ENCODE data around the gene ULK1. TPM values are rescaled to one million over a fixed set of nuclear protein-coding genes. Genes with fewer than 3 reads are reported as not detected.
A peak's percentile ranks its signal among the peaks of the same experiment; 100 is the strongest.

Gene ULK1
- total RNA-seq, 4 donors from 2014 or later = 11.8 to 135 (median 38.8) TPM

DNA sequence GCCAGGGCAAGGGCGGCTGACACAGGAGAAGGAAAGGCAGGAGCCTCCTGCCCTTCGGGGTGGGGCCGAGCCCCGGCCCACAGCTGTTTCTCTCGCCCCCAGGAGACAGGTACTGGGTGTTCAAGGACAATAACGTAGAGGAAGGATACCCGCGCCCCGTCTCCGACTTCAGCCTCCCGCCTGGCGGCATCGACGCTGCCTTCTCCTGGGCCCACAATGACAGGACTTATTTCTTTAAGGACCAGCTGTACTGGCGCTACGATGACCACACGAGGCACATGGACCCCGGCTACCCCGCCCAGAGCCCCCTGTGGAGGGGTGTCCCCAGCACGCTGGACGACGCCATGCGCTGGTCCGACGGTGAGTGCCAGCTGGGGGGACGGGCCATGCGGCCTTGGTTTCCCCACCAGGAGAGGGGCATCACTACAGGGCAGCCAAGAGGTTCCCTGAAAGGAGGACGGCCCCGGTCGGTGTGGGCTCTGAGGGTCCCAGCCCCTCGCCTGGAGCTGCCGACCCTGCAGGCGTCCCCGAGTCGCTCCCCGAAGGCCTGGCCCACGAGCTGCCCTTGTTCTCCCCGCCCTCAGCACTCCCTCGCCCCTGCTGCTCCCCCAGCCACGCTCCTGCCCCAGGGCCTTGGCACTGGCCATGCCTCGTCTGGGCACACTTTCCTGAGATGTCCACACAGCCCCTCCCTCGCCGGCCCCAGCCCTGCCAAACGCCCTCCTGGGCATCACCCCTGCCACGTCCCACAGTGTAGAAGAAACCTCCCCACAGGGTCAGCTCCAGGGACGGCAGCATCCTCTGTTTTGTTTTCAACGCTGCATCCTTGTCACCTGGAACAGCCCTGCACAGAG, 44.5 kb upstream of the ULK1 start:
- DNase-seq = no peak
- TF ChIP-seq CTCF (IDR thresholded peaks at IDR 0.05) (no peak), POLR2A (IDR thresholded peaks at IDR 0.05) (no peak)
- H3K4me1 ChIP-seq = no peaks in the 10 kb centered on the region
- no peaks in the 10 kb centered on the region for H3K9me3 ChIP-seq
- no peak overlapping the region for H3K27ac ChIP-seq
- H3K4me3 ChIP-seq = no peak overlapping the region
- intact Hi-C loops (cut with DNase I; ENCODE audit: low total_unique reads) = no loop called here
- H3K27me3 ChIP-seq = no peaks in the 10 kb centered on the region
- no peaks in the 10 kb centered on the region for H3K36me3 ChIP-seq

GRCh38 chr12:131850856-131851559, 43.4 kb upstream of the ULK1 start:
- Histone ChIP-seq H3K27me3 (no peaks in the 10 kb centered on the region), H3K4me1 (no peaks in the 10 kb centered on the region), H3K27ac (no peak overlapping the region), H3K36me3 (no peaks in the 10 kb centered on the region), H3K4me3 (no peak overlapping the region), H3K9me3 (no peaks in the 10 kb centered on the region)
- peak; percentile 41 to 76 (median 54) for TF ChIP-seq CTCF (IDR thresholded peaks at IDR 0.05)
- no peak for TF ChIP-seq POLR2A (IDR thresholded peaks at IDR 0.05)
- no peak for DNase-seq
- intact Hi-C loops (cut with DNase I; ENCODE audit: low total_unique reads) = no loop called here

DNA sequence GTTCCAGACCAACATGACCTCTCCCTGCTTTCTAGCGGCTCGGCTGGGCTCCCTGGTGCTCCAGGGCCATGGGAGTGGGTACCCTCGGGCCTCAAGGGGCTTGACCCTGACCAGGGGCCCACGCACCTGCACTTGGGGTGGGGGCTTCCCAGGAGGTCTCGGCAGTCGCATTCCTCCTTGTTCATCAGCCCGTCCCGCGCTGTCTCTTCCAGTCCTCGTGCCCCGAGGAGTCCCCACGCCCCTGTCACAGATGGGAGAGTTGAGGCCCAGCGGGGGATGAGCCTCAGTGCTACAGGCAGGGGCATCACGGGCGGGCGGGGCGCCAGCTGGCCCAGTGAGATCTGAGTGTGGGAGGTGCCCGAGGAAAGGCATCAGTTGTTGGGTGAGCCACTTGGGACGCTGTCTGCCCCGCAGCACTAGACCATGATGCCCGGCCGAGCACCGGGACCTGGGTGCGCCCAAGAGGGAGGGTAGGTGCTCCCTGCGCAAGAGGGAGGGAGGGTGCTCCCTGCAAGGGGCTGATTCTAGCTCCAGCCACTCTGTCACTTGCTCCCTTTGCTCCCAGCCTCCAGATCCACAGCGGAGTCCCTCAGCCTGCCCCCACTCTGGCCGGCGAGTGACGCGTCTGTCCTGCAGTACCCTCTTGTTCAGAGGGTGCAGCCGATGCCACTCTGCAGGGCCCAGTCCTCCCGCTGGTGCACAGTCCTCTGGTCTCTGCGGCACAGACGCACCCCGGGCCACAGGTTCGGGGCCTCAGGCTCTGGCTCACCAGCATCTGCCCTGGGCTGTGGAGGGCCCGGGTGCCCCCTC, 42.5 kb upstream of the ULK1 start:
- TF ChIP-seq CTCF (IDR thresholded peaks at IDR 0.05) = no peak
- TF ChIP-seq POLR2A (IDR thresholded peaks at IDR 0.05) = no peak
- Histone ChIP-seq H3K4me1 (no peaks in the 10 kb centered on the region), H3K4me3 (no peak overlapping the region), H3K27ac (no peak overlapping the region), H3K9me3 (no peaks in the 10 kb centered on the region), H3K27me3 (no peaks in the 10 kb centered on the region), H3K36me3 (no peaks in the 10 kb centered on the region)
- intact Hi-C loops (cut with DNase I; ENCODE audit: low total_unique reads) = no loop called here
- DNase-seq = no peak

- Histone ChIP-seq H3K27me3 (no peaks in the 10 kb centered on the region), H3K9me3 (no peaks in the 10 kb centered on the region), H3K4me3 (no peak overlapping the region), H3K27ac (no peak overlapping the region), H3K4me1 (no peaks in the 10 kb centered on the region), H3K36me3 (no peaks in the 10 kb centered on the region)
- no peak for TF ChIP-seq CTCF (IDR thresholded peaks at IDR 0.05)
- no peak for TF ChIP-seq POLR2A (IDR thresholded peaks at IDR 0.05)
- intact Hi-C loops (cut with DNase I; ENCODE audit: low total_unique reads) = no loop called here
- DNase-seq = no peak
Observed at GRCh38 chr12:131852551-131853299, 41.7 kb upstream of the ULK1 start.

Measured in uterus (tissue), 4 donors.